NCI-H460 (cell line): ENCODE results near the gene SLC7A4. TPM values are rescaled to one million over a fixed set of nuclear protein-coding genes. Genes with fewer than 3 reads are reported as not detected.
A peak's percentile ranks its signal among the peaks of the same experiment; 100 is the strongest.
"Not testable (repeated sequence)": the region's sequence is repeated elsewhere in the genome, so short reads cannot be mapped to it uniquely, and the experiment has no call there.

Source experiments
- DNase-seq: peaks from one replicate; pipeline ENCODE4 v3.0.0-alpha.2; 2016; ENCODE audit warnings: low read depth; ENCODE audit errors: extremely low read depth
- total RNA-seq: library from RNA; depleted of rRNA; stranded (reverse); fragments of >200 nt; shearing (Covaris generic); gene quantifications from 2 replicates; pipeline ENCODE4 v1.2.3, GENCODE V29; 2014

Gene SLC7A4
- total RNA-seq, 1 experiment from 2014 or later: not detected

DNA sequence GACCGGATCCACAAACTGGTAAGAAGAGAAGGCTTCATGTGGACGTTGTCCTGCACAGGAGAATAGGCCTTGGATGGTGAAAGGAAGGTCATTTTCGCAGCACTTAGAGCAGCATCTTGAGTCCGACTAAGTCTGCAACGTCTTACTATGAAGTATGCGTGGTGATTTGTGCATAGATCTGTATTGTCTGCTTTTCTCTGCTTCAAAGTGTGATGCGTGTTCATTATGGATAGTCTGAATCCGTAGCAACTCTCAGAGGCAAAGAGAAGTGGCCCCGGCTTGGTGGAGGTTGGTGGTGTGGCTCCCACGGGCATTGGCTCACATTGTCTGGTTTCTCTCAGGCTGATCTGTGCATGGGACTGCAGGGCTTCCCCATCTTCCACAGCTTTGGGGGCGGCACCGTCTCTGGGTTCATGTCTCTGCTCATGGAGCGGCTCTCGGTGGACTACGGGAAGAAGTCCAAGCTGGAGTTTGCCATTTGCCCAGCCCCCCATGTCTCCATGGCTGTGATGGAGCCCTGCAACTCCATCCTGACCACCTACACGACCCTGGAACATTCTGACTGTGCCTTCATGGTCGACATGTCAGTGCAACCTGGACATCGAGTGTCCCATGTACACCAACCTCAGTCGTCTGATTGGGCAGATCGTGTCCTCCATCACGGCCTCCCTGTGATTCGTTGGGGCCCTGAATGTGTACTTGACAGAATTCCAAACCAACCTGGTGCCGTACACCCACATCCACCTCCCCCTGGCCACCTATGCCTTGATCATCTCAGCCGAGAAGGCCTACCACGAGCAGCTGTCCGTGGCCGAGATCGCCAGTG lies 34.9 kb upstream of the SLC7A4 start:
- no peak for DNase-seq

GRCh38 chr22:21064917-21065864 lies 32.8 kb upstream of the SLC7A4 start:
- no peak for DNase-seq

- DNase-seq: not testable (repeated sequence)
Observed at GRCh38 chr22:21064425-21064824, 32.1 kb upstream of the SLC7A4 start.

GRCh38 chr22:21061660-21062321 lies 29.4 kb upstream of the SLC7A4 start:
- DNase-seq: not testable (repeated sequence)

- DNase-seq: not testable (repeated sequence)
Observed at GRCh38 chr22:21060363-21060762, 28.0 kb upstream of the SLC7A4 start.

- DNase-seq: no peak
Observed at GRCh38 chr22:21055880-21056319, 23.5 kb upstream of the SLC7A4 start.

- no peak for DNase-seq
Observed at GRCh38 chr22:21055564-21055834, 23.1 kb upstream of the SLC7A4 start.

DNA sequence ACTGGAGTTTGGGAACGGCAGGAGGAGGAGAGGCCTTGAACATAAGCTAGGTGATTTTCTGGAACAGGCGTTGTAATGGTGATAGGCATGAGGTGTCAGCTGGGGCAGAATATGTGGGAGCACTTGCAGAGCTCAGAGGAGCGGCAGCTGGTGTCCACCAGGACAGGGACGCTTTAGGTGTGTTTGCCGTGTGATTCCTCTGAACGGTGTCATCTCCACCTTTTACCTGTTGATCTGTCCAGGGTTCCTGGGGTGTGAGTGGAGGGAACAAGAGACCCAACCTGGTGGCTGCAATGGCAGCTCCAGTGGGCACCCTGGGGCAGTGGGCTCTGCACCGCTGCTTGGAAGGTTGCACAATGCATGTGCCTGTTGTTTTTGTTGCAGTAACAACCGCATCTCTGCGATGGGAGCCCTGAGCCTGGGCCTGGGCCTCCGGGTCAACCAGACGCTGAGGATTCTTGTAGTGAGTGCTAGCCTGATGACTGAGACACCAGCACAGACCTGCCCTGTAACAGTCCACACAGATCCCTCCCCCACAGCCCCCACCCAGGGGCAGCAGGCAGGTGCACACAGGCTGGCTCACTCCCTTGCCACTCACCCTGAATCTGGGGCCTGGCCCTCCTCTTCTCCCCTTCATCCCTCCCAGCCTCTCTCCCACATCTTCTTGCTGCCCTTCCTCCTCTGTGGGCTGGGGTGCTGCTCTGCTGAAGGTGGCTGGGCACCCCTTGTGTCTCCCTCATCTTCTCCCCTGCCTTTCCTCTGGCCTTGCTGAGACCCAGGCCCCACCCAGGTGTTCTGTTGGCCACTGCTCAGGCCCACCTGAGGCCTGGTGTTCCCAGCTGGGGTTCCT lies 22.6 kb upstream of the SLC7A4 start:
- DNase-seq: no peak

DNA sequence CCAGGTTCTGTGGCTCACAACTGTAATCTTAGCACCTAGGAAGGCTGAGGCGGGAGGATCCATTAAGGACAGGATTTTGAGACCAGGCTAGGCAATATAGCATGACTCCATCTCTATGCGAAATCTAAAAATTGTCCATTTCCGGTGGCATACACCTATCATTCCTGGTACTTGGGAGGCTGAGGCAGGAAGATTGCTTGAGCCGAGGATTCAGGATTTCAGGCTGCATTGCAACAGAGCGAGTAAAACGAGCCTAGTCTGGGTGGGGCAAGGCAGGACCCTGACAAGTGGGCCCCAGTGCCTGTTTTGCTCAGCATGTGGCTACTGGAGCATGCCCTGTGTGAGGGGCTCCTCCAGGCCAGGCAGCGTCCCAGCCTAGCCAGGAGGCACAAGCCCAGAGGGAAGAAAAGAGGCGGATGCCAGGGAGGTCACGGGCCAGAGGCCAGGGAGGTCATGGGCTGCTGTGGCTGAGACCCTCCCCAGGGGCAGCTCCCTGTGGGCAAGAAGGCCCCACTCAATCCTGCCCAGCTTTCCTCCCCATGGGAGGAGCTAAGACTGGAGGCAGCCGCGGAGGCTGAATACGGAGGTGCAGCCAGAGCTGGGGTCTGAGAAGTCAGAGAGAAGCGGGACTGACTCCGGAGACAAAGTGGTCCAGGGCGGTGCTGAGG lies 21.8 kb upstream of the SLC7A4 start:
- DNase-seq: no peak

- no peak for DNase-seq
Observed at GRCh38 chr22:21052715-21053459, 20.5 kb upstream of the SLC7A4 start.

- no peak for DNase-seq
Observed at GRCh38 chr22:21051831-21052400, 19.6 kb upstream of the SLC7A4 start.

- no peak for DNase-seq
Observed at GRCh38 chr22:21051145-21051830, 18.9 kb upstream of the SLC7A4 start.

DNA sequence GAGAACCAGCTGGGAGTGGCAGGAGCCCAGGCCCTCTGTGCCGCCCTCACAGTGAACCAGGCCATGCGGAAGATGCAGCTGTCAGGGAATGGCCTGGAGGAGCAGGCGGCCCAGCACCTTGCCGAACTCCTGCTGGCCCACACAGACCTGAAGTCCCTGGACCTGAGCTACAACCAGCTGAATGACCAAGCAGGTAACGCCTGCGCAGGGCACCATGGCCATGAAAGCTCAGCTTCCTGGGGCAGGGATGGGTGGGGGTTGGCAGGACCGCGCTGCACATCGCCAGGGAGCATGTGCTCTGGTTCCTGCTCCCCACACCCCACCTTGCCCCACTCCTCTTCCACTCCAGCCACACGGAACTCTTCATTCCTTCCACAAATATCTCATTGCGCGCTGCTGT lies 16.6 kb upstream of the SLC7A4 start:
- DNase-seq: not testable (repeated sequence)

DNA sequence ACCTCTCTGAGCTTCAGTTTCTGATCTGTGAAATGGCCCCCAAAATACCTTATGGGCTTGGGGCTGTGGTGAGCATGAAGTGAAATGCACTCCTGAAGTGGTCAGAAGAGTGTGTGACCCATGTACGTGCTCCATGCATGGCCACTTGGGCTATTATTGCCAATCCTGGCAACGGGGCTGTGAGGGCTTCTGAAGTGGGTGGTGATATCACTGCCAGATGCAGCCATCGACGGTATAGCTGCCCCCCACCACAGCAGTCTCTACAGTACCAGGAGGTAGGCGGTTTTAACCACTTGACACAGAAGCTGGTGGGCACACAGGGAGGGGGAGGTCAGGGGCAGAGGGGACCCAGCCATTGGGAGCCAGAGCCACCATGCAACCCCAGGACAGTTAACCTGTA lies 16.1 kb upstream of the SLC7A4 start:
- DNase-seq: not testable (repeated sequence)

GRCh38 chr22:21047730-21048129 lies 15.4 kb upstream of the SLC7A4 start:
- no peak for DNase-seq

DNA sequence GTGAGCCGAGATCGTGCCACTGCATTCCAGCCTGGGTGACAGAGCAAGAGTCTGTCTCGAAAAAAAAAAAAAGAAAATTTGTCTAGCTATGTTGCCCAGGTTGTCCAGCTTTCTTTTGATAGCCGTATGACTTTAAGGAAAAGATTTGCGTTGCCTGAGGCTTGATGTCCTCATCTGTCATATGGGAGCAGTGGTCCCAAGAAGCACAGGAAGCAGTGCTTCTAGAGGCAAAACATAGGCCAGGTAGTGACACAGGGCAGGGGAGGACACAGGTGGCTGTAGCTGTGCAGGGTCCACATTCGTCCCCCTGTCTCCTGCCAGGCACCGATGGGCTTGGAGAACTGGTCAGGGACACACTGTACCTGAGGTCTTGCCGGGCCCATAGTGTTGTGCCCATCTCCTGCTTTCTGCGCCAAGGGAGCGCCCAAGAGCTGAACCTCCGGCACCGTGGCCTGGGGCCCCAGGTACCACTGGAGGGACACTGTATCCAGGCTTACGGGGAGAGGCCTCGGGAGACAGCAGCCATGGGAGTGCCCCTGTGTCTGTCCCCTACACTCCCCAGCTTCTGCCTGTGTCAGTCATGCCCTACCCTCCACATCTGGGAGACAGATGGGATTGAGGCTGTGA lies 14.8 kb upstream of the SLC7A4 start:
- DNase-seq: no peak

- DNase-seq: peak; percentile 75
Observed at GRCh38 chr22:21045585-21046294, 13.4 kb upstream of the SLC7A4 start, which contains the start of gene LRRC74B. LRRC74B (plus strand) TSS chr22:21045946; CDS start chr22:21045987, 41 bp downstream.
